ENCODE measurements around the gene RFTN1. TPM values are rescaled to one million over a fixed set of nuclear protein-coding genes. Genes with fewer than 3 reads are reported as not detected.

RFTN1 gene
- total and polyA plus RNA-seq, 9 donors, result 25.2 to 63.1 (median 46.4) TPM

DNA sequence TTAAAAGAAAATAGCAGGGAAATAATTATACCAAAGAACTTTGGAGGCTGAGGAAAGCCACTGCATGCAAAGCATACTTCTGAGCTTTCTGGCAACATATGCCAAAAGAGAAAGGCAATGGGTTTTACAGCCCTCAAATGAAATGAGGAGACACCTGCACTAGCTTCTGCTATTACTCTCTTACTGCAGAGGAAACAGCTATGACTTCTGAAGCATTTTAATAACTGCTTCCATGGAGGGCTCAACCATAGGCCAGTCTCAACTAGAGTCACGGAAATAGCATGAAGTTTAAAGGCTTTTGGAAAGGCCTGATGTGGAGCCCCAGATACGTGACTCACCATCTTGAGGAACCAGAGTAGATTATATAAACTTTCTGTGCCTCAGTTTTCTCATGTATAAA lies 133.7 kb downstream of the RFTN1 start:
- intact Hi-C loops (cut with DNase I), result no loop called here
- no peaks in the 10 kb centered on the region for H3K36me3 ChIP-seq
- no peaks in the 10 kb centered on the region for H3K9me3 ChIP-seq
- WGBS, 3 donors, result 49 to 75% (median 70%) methylated on average over 2 of the region's 2 CpGs
- H3K4me1 ChIP-seq (ENCODE audit: insufficient read depth), result no peaks in the 10 kb centered on the region
- no peaks in the 10 kb centered on the region for H3K27me3 ChIP-seq
- DNase-seq, result no peak
- TF ChIP-seq POLR2A (IDR thresholded peaks at IDR 0.05) (no peak), CTCF (IDR thresholded peaks at IDR 0.05) (no peak), EP300 (IDR thresholded peaks at IDR 0.05) (no peak)
- no peak overlapping the region for H3K27ac ChIP-seq
- no peak overlapping the region for H3K4me3 ChIP-seq

- H3K36me3 ChIP-seq, result no peaks in the 10 kb centered on the region
- no peak overlapping the region for H3K4me3 ChIP-seq
- WGBS, 3 donors, result 63 to 80% (median 79%) methylated on average over 3 of the region's 3 CpGs
- DNase-seq, result no peak
- H3K27me3 ChIP-seq, result no peaks in the 10 kb centered on the region
- H3K9me3 ChIP-seq, result no peaks in the 10 kb centered on the region
- no peak overlapping the region for H3K27ac ChIP-seq
- intact Hi-C loops (cut with DNase I), result no loop called here
- TF ChIP-seq EP300 (IDR thresholded peaks at IDR 0.05), result no peak
- no peak for TF ChIP-seq POLR2A (IDR thresholded peaks at IDR 0.05)
- TF ChIP-seq CTCF (IDR thresholded peaks at IDR 0.05), result no peak
- peaks cover under 1% of the 10 kb centered on the region for H3K4me1 ChIP-seq (ENCODE audit: insufficient read depth)
These were observed 134.6 kb downstream of the RFTN1 start for GRCh38 chr3:16378920-16379319.

- 83 to 91% (median 88%) methylated on average over 3 of the region's 3 CpGs for WGBS, 3 donors
- peaks cover 6% of the 10 kb centered on the region for H3K4me1 ChIP-seq (ENCODE audit: insufficient read depth)
- H3K27me3 ChIP-seq, result no peaks in the 10 kb centered on the region
- intact Hi-C loops (cut with DNase I), result no loop called here
- TF ChIP-seq POLR2A (IDR thresholded peaks at IDR 0.05), result no peak
- TF ChIP-seq CTCF (IDR thresholded peaks at IDR 0.05), result no peak
- no peak for TF ChIP-seq EP300 (IDR thresholded peaks at IDR 0.05)
- H3K4me3 ChIP-seq, result no peak overlapping the region
- DNase-seq, result no peak
- H3K27ac ChIP-seq, result no peak overlapping the region
- no peaks in the 10 kb centered on the region for H3K36me3 ChIP-seq
- H3K9me3 ChIP-seq, result no peaks in the 10 kb centered on the region
These were observed 135.1 kb downstream of the RFTN1 start for GRCh38 chr3:16378415-16378814.

DNA sequence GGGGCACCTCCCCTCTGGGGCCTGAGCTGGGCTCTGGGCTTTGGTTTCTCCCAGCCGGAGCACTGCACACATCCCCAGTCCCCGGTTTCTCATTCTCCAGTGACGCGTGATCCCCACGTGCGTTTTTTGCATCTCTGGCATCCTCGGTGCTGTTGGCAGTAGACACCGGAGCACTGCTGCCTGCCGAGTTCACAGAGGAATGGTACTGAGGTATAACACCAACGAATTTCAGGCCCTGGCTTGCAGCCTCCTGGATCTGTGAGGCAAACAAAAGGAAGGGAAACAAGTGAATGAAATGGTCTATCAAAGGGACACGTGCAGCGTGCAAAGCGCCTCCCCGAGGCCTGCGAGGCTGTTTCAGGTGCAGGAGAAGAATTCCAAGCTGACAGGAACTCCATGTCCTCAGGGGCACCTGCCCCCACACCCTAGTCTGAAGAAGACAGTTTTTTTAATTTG lies 135.6 kb downstream of the RFTN1 start:
- TF ChIP-seq EP300 (IDR thresholded peaks at IDR 0.05) (no peak), POLR2A (IDR thresholded peaks at IDR 0.05) (no peak), CTCF (IDR thresholded peaks at IDR 0.05) (no peak)
- Histone ChIP-seq H3K27ac (no peak overlapping the region), H3K27me3 (no peaks in the 10 kb centered on the region), H3K4me3 (no peak overlapping the region), H3K9me3 (no peaks in the 10 kb centered on the region), H3K36me3 (no peaks in the 10 kb centered on the region), H3K4me1 (ENCODE audit: insufficient read depth) (peaks cover 7% of the 10 kb centered on the region)
- no peak for DNase-seq
- 90 to 93% (median 92%) methylated on average over 15 of the region's 15 CpGs for WGBS, 3 donors
- intact Hi-C loops (cut with DNase I), result no loop called here

Data from ovary (tissue), 9 donors.